GM12878 (cell line): Measurements from ENCODE around the gene COL8A2. TPM values are rescaled to one million over a fixed set of nuclear protein-coding genes. Genes with fewer than 3 reads are reported as not detected.

Experiments used
- CBX3 ChIP-seq: fragments of 200-600 bp; sonication (generic); IDR thresholded peaks from 2 replicates; pipeline ENCODE4 v1.6.1; 2016; ENCODE audit warnings: low read depth, borderline replicate concordance
- CBX5 ChIP-seq: sonication (generic); IDR thresholded peaks from 2 replicates; pipeline ENCODE4 v1.6.1; 2016; ENCODE audit warnings: low read depth, moderate library complexity, mild to moderate bottlenecking, inconsistent platforms
- CHD1 ChIP-seq: IDR thresholded peaks from 2 replicates; pipeline ENCODE4 v1.6.1; 2012; ENCODE audit warnings: low read depth, low read length, improper control_type of control experiment
- CREM ChIP-seq: IDR thresholded peaks from 2 replicates; pipeline ENCODE4 v1.6.1; 2014; ENCODE audit warnings: antibody characterized with exemption, low read depth
- HCFC1 ChIP-seq: fragments of 150-350 bp; IDR thresholded peaks from 2 replicates; pipeline ENCODE4 v1.6.1; 2014; ENCODE audit warnings: low read length
- HDAC2 ChIP-seq: fragments of 200-600 bp; sonication (generic); IDR thresholded peaks from 2 replicates; pipeline ENCODE4 v1.6.1; 2017
- NFYB ChIP-seq: IDR thresholded peaks from 2 replicates; pipeline ENCODE4 v1.6.1; 2011; ENCODE audit warnings: low read depth, mild to moderate bottlenecking, low read length, improper control_type of control experiment, moderate library complexity; ENCODE audit not compliant: insufficient read depth
- SMC3 ChIP-seq: IDR thresholded peaks from 2 replicates; pipeline ENCODE4 v1.6.1; 2011; ENCODE audit warnings: low read length, improper control_type of control experiment, borderline replicate concordance
- SREBF1 ChIP-seq: IDR thresholded peaks from 2 replicates; pipeline ENCODE4 v1.6.1; 2012; ENCODE audit warnings: mild to moderate bottlenecking, low read length
- SRF ChIP-seq, 2 experiments: IDR thresholded peaks; 2 replicates each; pipeline ENCODE4 v1.6.1; 2011; ENCODE audit warnings: low read depth in 2 of 2, low read length in 2 of 2, mild to moderate bottlenecking in 1 of 2, moderate library complexity in 1 of 2
- ZNF622 ChIP-seq: fragments of 450-650 bp; IDR thresholded peaks from 2 replicates; pipeline ENCODE4 v1.6.1; 2017; ENCODE audit warnings: mild to moderate bottlenecking, inconsistent platforms
- ZSCAN29 ChIP-seq: fragments of 450-650 bp; IDR thresholded peaks from 2 replicates; pipeline ENCODE4 v1.6.1; 2017; ENCODE audit warnings: mild to moderate bottlenecking, moderate library complexity
- polyA plus RNA-seq, 11 experiments: library from polyadenylated mRNA; depleted of rRNA in 4 of 11; unstranded in 6 of 11; stranded (reverse) in 5 of 11; fragments of >200 nt; fragmentation: Nextera tagmentation in 4 of 11; fragmentation: Illumina TruSeq in 1 of 11; extraction: Ambion mirVana in 4 of 11; extraction: Trizol in 1 of 11; gene quantifications; 1 replicate in 1 of 11; 2 replicates in 10 of 11; pipeline versions ENCODE4 v1.2.1 to v1.2.3, GENCODE V29; 2011 to 2016; ENCODE audit warnings: inconsistent platforms in 2 of 11, missing spikeins in 2 of 11, low read depth in 1 of 11
- total RNA-seq, 4 experiments: library from RNA; depleted of rRNA in 3 of 4; stranded (reverse); fragments of >200 nt in 3 of 4; fragmentation: Illumina TruSeq in 1 of 4; extraction: Trizol in 1 of 4; gene quantifications; 2 replicates each; pipeline versions ENCODE4 v1.2.1 to v1.2.3, GENCODE V29; 2013 to 2021
- TF ChIP-seq, protein P1 (sequence below): fragments of 450-650 bp; IDR thresholded peaks from 2 replicates; pipeline ENCODE4 v1.6.1; 2016; ENCODE audit warnings: mild to moderate bottlenecking
- TF ChIP-seq, protein P2 (sequence below): fragments of 450-650 bp; conservative IDR thresholded peaks from 2 replicates; pipeline ENCODE4 v1.6.1; 2017; ENCODE audit warnings: mild to moderate bottlenecking, moderate library complexity
- TF ChIP-seq, protein P3 (sequence below): fragments of 450-650 bp; IDR thresholded peaks from 2 replicates; pipeline ENCODE4 v1.6.1; 2018; ENCODE audit warnings: borderline replicate concordance, mild to moderate bottlenecking; ENCODE audit not compliant: partially characterized antibody
- TF ChIP-seq, protein P4 (sequence below): fragments of 450-650 bp; IDR thresholded peaks from 2 replicates; pipeline ENCODE4 v1.6.1; 2018; ENCODE audit warnings: mild to moderate bottlenecking, low read depth, moderate library complexity; ENCODE audit not compliant: partially characterized antibody
- TF ChIP-seq, protein P5 (sequence below): fragments of 450-650 bp; formaldehyde crosslinking; IDR thresholded peaks from 2 replicates; pipeline ENCODE4 v1.5.0; 2022; ENCODE audit warnings: mild to moderate bottlenecking, missing genetic modification characterization
- TF ChIP-seq, protein P6 (sequence below): IDR thresholded peaks from 2 replicates; pipeline ENCODE4 v1.6.1; 2011; ENCODE audit warnings: low read depth, low read length, improper control_type of control experiment, borderline replicate concordance

COL8A2 gene
- total and polyA plus RNA-seq, 10 of the 15 experiments (the other 5 are each of a cell fraction or from before 2014, with no cell fraction given) = 0.01 TPM; not detected in 9

DNA sequence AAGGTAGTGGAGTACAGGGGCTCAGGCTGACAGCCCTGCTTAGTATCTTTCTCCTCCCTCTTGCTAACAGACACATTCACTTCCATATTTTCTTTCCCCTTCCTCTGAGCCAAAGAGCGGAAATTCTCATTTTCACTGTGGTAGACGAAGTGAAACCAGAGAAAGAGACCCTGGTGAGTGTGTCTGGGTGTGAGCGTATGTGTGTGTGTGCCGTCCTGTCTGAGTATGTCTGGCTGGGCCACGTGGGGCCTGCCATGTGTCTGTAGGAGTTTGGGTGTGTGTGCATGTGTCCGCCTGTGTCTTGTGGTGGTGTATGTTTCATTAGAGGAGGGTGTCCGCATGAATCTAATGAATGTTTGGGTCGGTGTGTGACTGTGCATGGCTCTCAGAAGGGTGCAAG, 1.7 kb downstream of the COL8A2 start (continued):
- TF ChIP-seq, protein P1, sequence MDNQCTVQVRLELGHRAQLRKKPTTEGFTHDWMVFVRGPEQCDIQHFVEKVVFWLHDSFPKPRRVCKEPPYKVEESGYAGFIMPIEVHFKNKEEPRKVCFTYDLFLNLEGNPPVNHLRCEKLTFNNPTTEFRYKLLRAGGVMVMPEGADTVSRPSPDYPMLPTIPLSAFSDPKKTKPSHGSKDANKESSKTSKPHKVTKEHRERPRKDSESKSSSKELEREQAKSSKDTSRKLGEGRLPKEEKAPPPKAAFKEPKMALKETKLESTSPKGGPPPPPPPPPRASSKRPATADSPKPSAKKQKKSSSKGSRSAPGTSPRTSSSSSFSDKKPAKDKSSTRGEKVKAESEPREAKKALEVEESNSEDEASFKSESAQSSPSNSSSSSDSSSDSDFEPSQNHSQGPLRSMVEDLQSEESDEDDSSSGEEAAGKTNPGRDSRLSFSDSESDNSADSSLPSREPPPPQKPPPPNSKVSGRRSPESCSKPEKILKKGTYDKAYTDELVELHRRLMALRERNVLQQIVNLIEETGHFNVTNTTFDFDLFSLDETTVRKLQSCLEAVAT = no peak
- TF ChIP-seq, protein P2, sequence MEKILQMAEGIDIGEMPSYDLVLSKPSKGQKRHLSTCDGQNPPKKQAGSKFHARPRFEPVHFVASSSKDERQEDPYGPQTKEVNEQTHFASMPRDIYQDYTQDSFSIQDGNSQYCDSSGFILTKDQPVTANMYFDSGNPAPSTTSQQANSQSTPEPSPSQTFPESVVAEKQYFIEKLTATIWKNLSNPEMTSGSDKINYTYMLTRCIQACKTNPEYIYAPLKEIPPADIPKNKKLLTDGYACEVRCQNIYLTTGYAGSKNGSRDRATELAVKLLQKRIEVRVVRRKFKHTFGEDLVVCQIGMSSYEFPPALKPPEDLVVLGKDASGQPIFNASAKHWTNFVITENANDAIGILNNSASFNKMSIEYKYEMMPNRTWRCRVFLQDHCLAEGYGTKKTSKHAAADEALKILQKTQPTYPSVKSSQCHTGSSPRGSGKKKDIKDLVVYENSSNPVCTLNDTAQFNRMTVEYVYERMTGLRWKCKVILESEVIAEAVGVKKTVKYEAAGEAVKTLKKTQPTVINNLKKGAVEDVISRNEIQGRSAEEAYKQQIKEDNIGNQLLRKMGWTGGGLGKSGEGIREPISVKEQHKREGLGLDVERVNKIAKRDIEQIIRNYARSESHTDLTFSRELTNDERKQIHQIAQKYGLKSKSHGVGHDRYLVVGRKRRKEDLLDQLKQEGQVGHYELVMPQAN = no peak
- TF ChIP-seq CBX5 (no peak), SREBF1 (no peak), CHD1 (no peak), HCFC1 (no peak), SMC3 (no peak), SRF (IDR thresholded peaks at IDR 0.05; ENCODE audit: low read depth in 2 of 2, low read length in 2 of 2) (no peak), HDAC2 (no peak), NFYB (no peak), CREM (peak; percentile 35; the same call in 1 of the 2 replicates), ZNF622 (no peak), CBX3 (no peak), ZSCAN29 (no peak)
- TF ChIP-seq, protein P3, sequence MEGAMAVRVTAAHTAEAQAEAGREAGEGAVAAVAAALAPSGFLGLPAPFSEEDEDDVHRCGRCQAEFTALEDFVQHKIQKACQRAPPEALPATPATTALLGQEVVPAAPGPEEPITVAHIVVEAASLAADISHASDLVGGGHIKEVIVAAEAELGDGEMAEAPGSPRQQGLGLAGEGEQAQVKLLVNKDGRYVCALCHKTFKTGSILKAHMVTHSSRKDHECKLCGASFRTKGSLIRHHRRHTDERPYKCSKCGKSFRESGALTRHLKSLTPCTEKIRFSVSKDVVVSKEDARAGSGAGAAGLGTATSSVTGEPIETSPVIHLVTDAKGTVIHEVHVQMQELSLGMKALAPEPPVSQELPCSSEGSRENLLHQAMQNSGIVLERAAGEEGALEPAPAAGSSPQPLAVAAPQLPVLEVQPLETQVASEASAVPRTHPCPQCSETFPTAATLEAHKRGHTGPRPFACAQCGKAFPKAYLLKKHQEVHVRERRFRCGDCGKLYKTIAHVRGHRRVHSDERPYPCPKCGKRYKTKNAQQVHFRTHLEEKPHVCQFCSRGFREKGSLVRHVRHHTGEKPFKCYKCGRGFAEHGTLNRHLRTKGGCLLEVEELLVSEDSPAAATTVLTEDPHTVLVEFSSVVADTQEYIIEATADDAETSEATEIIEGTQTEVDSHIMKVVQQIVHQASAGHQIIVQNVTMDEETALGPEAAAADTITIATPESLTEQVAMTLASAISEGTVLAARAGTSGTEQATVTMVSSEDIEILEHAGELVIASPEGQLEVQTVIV = no peak
- TF ChIP-seq, protein P4, sequence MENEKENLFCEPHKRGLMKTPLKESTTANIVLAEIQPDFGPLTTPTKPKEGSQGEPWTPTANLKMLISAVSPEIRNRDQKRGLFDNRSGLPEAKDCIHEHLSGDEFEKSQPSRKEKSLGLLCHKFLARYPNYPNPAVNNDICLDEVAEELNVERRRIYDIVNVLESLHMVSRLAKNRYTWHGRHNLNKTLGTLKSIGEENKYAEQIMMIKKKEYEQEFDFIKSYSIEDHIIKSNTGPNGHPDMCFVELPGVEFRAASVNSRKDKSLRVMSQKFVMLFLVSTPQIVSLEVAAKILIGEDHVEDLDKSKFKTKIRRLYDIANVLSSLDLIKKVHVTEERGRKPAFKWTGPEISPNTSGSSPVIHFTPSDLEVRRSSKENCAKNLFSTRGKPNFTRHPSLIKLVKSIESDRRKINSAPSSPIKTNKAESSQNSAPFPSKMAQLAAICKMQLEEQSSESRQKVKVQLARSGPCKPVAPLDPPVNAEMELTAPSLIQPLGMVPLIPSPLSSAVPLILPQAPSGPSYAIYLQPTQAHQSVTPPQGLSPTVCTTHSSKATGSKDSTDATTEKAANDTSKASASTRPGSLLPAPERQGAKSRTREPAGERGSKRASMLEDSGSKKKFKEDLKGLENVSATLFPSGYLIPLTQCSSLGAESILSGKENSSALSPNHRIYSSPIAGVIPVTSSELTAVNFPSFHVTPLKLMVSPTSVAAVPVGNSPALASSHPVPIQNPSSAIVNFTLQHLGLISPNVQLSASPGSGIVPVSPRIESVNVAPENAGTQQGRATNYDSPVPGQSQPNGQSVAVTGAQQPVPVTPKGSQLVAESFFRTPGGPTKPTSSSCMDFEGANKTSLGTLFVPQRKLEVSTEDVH = no peak
- TF ChIP-seq, protein P5, sequence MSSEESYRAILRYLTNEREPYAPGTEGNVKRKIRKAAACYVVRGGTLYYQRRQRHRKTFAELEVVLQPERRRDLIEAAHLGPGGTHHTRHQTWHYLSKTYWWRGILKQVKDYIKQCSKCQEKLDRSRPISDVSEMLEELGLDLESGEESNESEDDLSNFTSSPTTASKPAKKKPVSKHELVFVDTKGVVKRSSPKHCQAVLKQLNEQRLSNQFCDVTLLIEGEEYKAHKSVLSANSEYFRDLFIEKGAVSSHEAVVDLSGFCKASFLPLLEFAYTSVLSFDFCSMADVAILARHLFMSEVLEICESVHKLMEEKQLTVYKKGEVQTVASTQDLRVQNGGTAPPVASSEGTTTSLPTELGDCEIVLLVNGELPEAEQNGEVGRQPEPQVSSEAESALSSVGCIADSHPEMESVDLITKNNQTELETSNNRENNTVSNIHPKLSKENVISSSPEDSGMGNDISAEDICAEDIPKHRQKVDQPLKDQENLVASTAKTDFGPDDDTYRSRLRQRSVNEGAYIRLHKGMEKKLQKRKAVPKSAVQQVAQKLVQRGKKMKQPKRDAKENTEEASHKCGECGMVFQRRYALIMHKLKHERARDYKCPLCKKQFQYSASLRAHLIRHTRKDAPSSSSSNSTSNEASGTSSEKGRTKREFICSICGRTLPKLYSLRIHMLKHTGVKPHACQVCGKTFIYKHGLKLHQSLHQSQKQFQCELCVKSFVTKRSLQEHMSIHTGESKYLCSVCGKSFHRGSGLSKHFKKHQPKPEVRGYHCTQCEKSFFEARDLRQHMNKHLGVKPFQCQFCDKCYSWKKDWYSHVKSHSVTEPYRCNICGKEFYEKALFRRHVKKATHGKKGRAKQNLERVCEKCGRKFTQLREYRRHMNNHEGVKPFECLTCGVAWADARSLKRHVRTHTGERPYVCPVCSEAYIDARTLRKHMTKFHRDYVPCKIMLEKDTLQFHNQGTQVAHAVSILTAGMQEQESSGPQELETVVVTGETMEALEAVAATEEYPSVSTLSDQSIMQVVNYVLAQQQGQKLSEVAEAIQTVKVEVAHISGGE (CRISPR knock-in tag) = no peak
- TF ChIP-seq, protein P6, sequence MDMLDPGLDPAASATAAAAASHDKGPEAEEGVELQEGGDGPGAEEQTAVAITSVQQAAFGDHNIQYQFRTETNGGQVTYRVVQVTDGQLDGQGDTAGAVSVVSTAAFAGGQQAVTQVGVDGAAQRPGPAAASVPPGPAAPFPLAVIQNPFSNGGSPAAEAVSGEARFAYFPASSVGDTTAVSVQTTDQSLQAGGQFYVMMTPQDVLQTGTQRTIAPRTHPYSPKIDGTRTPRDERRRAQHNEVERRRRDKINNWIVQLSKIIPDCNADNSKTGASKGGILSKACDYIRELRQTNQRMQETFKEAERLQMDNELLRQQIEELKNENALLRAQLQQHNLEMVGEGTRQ = peak; percentile 18; the same call in 1 of the 2 replicates
